HG02798 (cell line): ENCODE data around the gene OBSCN.

ENCODE experiments used
- ATAC-seq: cut with Tn5 transposase; IDR thresholded peaks from one replicate; pipeline ENCODE4 v1.9.1; 2021; ENCODE audit warnings: mild to moderate bottlenecking; ENCODE audit not compliant: unreplicated experiment, poor library complexity

OBSCN gene

GRCh38 chr1:228424685-228425660, 217.1 kb downstream of the OBSCN start:
- ATAC-seq: no peak

- no peak for ATAC-seq
Measured at GRCh38 chr1:228426518-228427175, 218.8 kb downstream of the OBSCN start.

- ATAC-seq: no peak
Measured at GRCh38 chr1:228428412-228428811, 220.6 kb downstream of the OBSCN start.
